NB4 (cell line): ENCODE measurements around the gene AUTS2.

Source experiments
- CTCF ChIP-seq: IDR thresholded peaks from one replicate; pipeline ENCODE4 v1.5.1; 2012; ENCODE audit warnings: low read depth, low read length
- MAX ChIP-seq: IDR thresholded peaks from 2 replicates; pipeline ENCODE4 v1.6.1; 2011; ENCODE audit warnings: low read depth, low read length
- POLR2A ChIP-seq: IDR thresholded peaks from 2 replicates; pipeline ENCODE4 v1.6.1; 2011; ENCODE audit warnings: mild to moderate bottlenecking; ENCODE audit not compliant: insufficient read length; ENCODE audit errors: extremely low read depth

- no peak for TF ChIP-seq CTCF
- no peak for TF ChIP-seq POLR2A
- TF ChIP-seq MAX: no peak
These were observed 125.4 kb downstream of the AUTS2 start for GRCh38 chr7:69723663-69724062.
